Left lung (tissue), 10 donors: ENCODE data around the gene PKNOX2. TPM values are rescaled to one million over a fixed set of nuclear protein-coding genes. Genes with fewer than 3 reads are reported as not detected.

ENCODE experiments used
- ATAC-seq: fragments of 200-7000 bp; cut with Tn5 transposase; one replicate; pipeline ENCODE4 v1.9.1; 2020; ENCODE audit warnings: moderate library complexity
- DNase-seq, 4 donors: peaks; one replicate each; pipeline ENCODE4 v3.0.0-alpha.2; 2013 to 2020
- H3K27ac ChIP-seq, 2 donors: fragments of 200-600 bp; sonication (generic) in 1 of 2; one replicate each; pipeline versions ENCODE4 v1.5.0 to v1.8.0; 2020 to 2021
- H3K27me3 ChIP-seq, 2 donors: fragments of 200-600 bp; sonication (generic) in 1 of 2; one replicate each; pipeline versions ENCODE4 v1.5.0 to v1.8.0; 2020 to 2021
- H3K36me3 ChIP-seq, 2 donors: fragments of 200-600 bp; sonication (generic) in 1 of 2; one replicate each; pipeline versions ENCODE4 v1.5.0 to v1.8.0; 2020 to 2021
- H3K4me1 ChIP-seq, 2 donors: fragments of 200-600 bp; one replicate each; pipeline ENCODE4 v1.8.0; 2021
- H3K4me3 ChIP-seq, 2 donors: fragments of 200-600 bp; sonication (generic) in 1 of 2; one replicate each; pipeline versions ENCODE4 v1.5.0 to v1.8.0; 2020 to 2021; ENCODE audit warnings: mild to moderate bottlenecking in 1 of 2
- H3K9me3 ChIP-seq, 2 donors: fragments of 200-600 bp; sonication (generic) in 1 of 2; one replicate each; pipeline versions ENCODE4 v1.5.0 to v1.8.0; 2020 to 2021
- CTCF ChIP-seq, 2 donors: fragments of 200-600 bp; sonication (generic) in 1 of 2; IDR thresholded peaks; one replicate each; pipeline versions ENCODE4 v1.5.0 to v1.8.0; 2021; ENCODE audit warnings: antibody characterized with exemption in 2 of 2
- intact Hi-C, 2 donors: fragments of 100-400 bp; cut with DNase I; formaldehyde crosslinking; loops; one replicate each; pipeline versions ENCODE4 v1.11.2 to v1.14.2; 2022
- polyA plus RNA-seq, 6 donors: library from polyadenylated mRNA; unstranded; fragments of 120-200 nt; gene quantifications; one replicate each; pipeline ENCODE4 v1.2.1, GENCODE V29; 2013; ENCODE audit not compliant: insufficient read length in 6 of 6
- total RNA-seq, 2 donors: library from RNA; stranded (reverse); fragmentation: NEBNext Ultra II Directional; extraction: Animal tissue kit (Norgen Biotek cat#: 25700); gene quantifications; one replicate each; pipeline ENCODE4 v1.2.1, GENCODE V29; 2021
- donor health status: DM: no; HTN: yes; CAD: no.
- donor health status: DM: no; HTN: no; CAD: no.

PKNOX2 gene
- total and polyA plus RNA-seq, 8 donors, result 6.7 to 18.9 (median 16.7) TPM

GRCh38 chr11:125239585-125240560 is 75.3 kb downstream of the PKNOX2 start:
- Histone ChIP-seq H3K27ac (no peak overlapping the region), H3K27me3 (peaks cover 0 to 21% of the 10 kb centered on the region in 2 donors), H3K4me3 (no peak overlapping the region), H3K9me3 (peaks cover 0 to 3% of the 10 kb centered on the region in 2 donors), H3K4me1 (no peaks in the 10 kb centered on the region), H3K36me3 (no peaks in the 10 kb centered on the region)
- TF ChIP-seq CTCF (IDR thresholded peaks at IDR 0.05), result no peak
- ATAC-seq (no peak), DNase-seq (peak in 1 of 4 donors; percentile 37)
- intact Hi-C loops, result no loop called here

- TF ChIP-seq CTCF (IDR thresholded peaks at IDR 0.05), result no peak
- no peak for ATAC-seq
- no peak for DNase-seq
These were observed 76.6 kb downstream of the PKNOX2 start for GRCh38 chr11:125241104-125241503.

GRCh38 chr11:125242141-125242775 is 77.7 kb downstream of the PKNOX2 start:
- ATAC-seq (no peak), DNase-seq (no peak)
- H3K36me3 ChIP-seq, result no peaks in the 10 kb centered on the region
- H3K4me1 ChIP-seq, result no peaks in the 10 kb centered on the region
- intact Hi-C loops, result no loop called here
- H3K27ac ChIP-seq, result no peak overlapping the region
- no peak overlapping the region for H3K4me3 ChIP-seq
- no peaks in the 10 kb centered on the region for H3K9me3 ChIP-seq
- TF ChIP-seq CTCF (IDR thresholded peaks at IDR 0.05), result no peak
- peaks cover 0 to 12% of the 10 kb centered on the region in 2 donors for H3K27me3 ChIP-seq

More at GRCh38 chr11:125241104-125241503, 76.6 kb downstream of the PKNOX2 start:
- no peak overlapping the region for H3K27ac ChIP-seq
- intact Hi-C loops, result no loop called here
- H3K4me3 ChIP-seq, result no peak overlapping the region
- H3K9me3 ChIP-seq, result peaks cover 0 to 3% of the 10 kb centered on the region in 2 donors
- H3K27me3 ChIP-seq, result peaks cover 0 to 16% of the 10 kb centered on the region in 2 donors
- H3K4me1 ChIP-seq, result no peaks in the 10 kb centered on the region
- H3K36me3 ChIP-seq, result no peaks in the 10 kb centered on the region

GRCh38 chr11:125244166-125244565 is 79.6 kb downstream of the PKNOX2 start:
- TF ChIP-seq CTCF (IDR thresholded peaks at IDR 0.05), result no peak
- no peak for DNase-seq
- no peaks in the 10 kb centered on the region for H3K4me1 ChIP-seq
- no peak overlapping the region for H3K4me3 ChIP-seq
- intact Hi-C loops, result no loop called here
- H3K9me3 ChIP-seq, result no peaks in the 10 kb centered on the region
- ATAC-seq, result no peak
- no peak overlapping the region for H3K27ac ChIP-seq
- peaks cover 0 to 12% of the 10 kb centered on the region in 2 donors for H3K27me3 ChIP-seq
- no peaks in the 10 kb centered on the region for H3K36me3 ChIP-seq

GRCh38 chr11:125245299-125245698 is 80.7 kb downstream of the PKNOX2 start:
- Histone ChIP-seq H3K4me1 (no peaks in the 10 kb centered on the region), H3K4me3 (no peak overlapping the region), H3K36me3 (no peaks in the 10 kb centered on the region), H3K27me3 (peaks cover 0 to 3% of the 10 kb centered on the region in 2 donors), H3K9me3 (no peaks in the 10 kb centered on the region), H3K27ac (no peak overlapping the region)
- no peak for TF ChIP-seq CTCF (IDR thresholded peaks at IDR 0.05)
- DNase-seq, result peak in 1 of 4 donors; percentile 60
- ATAC-seq, result peak; percentile 42
- intact Hi-C loops, result no loop called here
